Calu3 (cell line): ENCODE measurements around the gene CYP11A1. TPM values are rescaled to one million over a fixed set of nuclear protein-coding genes. Genes with fewer than 3 reads are reported as not detected.

ENCODE experiments used
- BruUV-seq: library from RNA; stranded (reverse); fragments of 400-500 nt; replicated peaks from 2 replicates; lab custom pipeline; 2021; lab: Mats Ljungman, UMichigan
- CTCF ChIA-PET: fragments of 300-600 bp; sonication (Branson Sonifier 250); formaldehyde crosslinking; loops from one replicate; lab custom pipeline; 2022; ENCODE audit warnings: antibody characterized with exemption; lab: Charles Lee
- DNase-seq: peaks from one replicate; pipeline ENCODE4 v3.0.0; 2022
- H3K27ac Mint-ChIP-seq: one replicate; pipeline ENCODE4 v1.8.0; 2022; ENCODE audit warnings: mixed read lengths; ENCODE audit not compliant: unreplicated experiment
- H3K27me3 Mint-ChIP-seq: one replicate; pipeline ENCODE4 v1.8.0; 2022; ENCODE audit warnings: mixed read lengths; ENCODE audit not compliant: unreplicated experiment
- H3K36me3 Mint-ChIP-seq: one replicate; pipeline ENCODE4 v1.8.0; 2022; ENCODE audit warnings: mild to moderate bottlenecking, moderate library complexity, mixed read lengths; ENCODE audit not compliant: insufficient read depth, unreplicated experiment
- H3K4me1 Mint-ChIP-seq: one replicate; pipeline ENCODE4 v1.8.0; 2022; ENCODE audit warnings: mild to moderate bottlenecking, low read depth, mixed read lengths; ENCODE audit not compliant: unreplicated experiment
- H3K4me3 Mint-ChIP-seq: one replicate; pipeline ENCODE4 v1.8.0; 2022; ENCODE audit warnings: mild to moderate bottlenecking, low read depth, moderate library complexity, mixed read lengths; ENCODE audit not compliant: unreplicated experiment
- H3K9me3 Mint-ChIP-seq: one replicate; pipeline ENCODE4 v1.8.0; 2022; ENCODE audit warnings: low read depth, mixed read lengths; ENCODE audit not compliant: unreplicated experiment
- intact Hi-C: fragments of 100-400 bp; cut with micrococcal nuclease; formaldehyde crosslinking; loops from one replicate; pipeline ENCODE4 v1.10.0; 2022; ENCODE audit not compliant: unreplicated experiment
- total RNA-seq: library from RNA; stranded (reverse); gene quantifications from 2 replicates; pipeline ENCODE4 v1.2.3, GENCODE V29; 2022
- TF ChIP-seq, protein P1 (sequence below): fragments of 200-600 bp; IDR thresholded peaks from one replicate; pipeline ENCODE4 v1.8.0; 2022; ENCODE audit warnings: antibody characterized with exemption; ENCODE audit not compliant: unreplicated experiment

CYP11A1 gene
- total RNA-seq, 1 experiment from 2014 or later: not detected

- BruUV-seq: no TSS peak
- intact Hi-C loops: no loop called here
- Mint-ChIP-seq H3K36me3 (no peaks in the 10 kb centered on the region), H3K27ac (no peak overlapping the region), H3K27me3 (peaks cover 66% of the 10 kb centered on the region), H3K4me1 (no peaks in the 10 kb centered on the region), H3K4me3 (no peak overlapping the region), H3K9me3 (no peaks in the 10 kb centered on the region)
- no peak for DNase-seq
- TF ChIP-seq, protein P1, sequence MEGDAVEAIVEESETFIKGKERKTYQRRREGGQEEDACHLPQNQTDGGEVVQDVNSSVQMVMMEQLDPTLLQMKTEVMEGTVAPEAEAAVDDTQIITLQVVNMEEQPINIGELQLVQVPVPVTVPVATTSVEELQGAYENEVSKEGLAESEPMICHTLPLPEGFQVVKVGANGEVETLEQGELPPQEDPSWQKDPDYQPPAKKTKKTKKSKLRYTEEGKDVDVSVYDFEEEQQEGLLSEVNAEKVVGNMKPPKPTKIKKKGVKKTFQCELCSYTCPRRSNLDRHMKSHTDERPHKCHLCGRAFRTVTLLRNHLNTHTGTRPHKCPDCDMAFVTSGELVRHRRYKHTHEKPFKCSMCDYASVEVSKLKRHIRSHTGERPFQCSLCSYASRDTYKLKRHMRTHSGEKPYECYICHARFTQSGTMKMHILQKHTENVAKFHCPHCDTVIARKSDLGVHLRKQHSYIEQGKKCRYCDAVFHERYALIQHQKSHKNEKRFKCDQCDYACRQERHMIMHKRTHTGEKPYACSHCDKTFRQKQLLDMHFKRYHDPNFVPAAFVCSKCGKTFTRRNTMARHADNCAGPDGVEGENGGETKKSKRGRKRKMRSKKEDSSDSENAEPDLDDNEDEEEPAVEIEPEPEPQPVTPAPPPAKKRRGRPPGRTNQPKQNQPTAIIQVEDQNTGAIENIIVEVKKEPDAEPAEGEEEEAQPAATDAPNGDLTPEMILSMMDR: no peak
- CTCF ChIA-PET: no interaction called here
Observed at GRCh38 chr15:74333662-74334061, 33.8 kb downstream of the CYP11A1 start.

- no TSS peak for BruUV-seq
- intact Hi-C loops: no loop called here
- Mint-ChIP-seq H3K4me1 (no peaks in the 10 kb centered on the region), H3K27me3 (peaks cover 71% of the 10 kb centered on the region), H3K27ac (no peak overlapping the region), H3K4me3 (no peak overlapping the region), H3K36me3 (no peaks in the 10 kb centered on the region), H3K9me3 (no peaks in the 10 kb centered on the region)
- CTCF ChIA-PET: no interaction called here
- TF ChIP-seq, protein P1: no peak
- no peak for DNase-seq
Observed at GRCh38 chr15:74333093-74333492, 34.4 kb downstream of the CYP11A1 start.

DNA sequence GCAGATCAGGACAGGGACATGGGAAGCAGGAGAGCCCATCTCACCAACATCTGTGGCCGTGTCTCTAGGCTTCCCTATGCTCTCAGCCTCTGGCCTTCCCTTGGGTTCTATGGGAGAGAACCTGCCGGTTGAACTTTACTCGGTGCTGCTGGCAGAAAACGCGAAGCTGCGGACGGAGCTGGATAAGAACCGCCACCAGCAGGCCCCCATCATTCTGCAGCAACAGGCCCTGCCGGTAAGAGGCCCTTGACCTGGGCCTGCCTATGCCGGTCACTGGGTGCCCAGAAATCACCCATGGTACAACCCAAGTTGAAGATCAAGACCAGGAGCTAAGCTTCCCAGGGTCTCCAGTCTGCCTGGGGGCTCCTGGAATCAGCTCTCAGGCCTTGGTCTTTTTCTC lies 34.8 kb downstream of the CYP11A1 start:
- TF ChIP-seq, protein P1: no peak

DNA sequence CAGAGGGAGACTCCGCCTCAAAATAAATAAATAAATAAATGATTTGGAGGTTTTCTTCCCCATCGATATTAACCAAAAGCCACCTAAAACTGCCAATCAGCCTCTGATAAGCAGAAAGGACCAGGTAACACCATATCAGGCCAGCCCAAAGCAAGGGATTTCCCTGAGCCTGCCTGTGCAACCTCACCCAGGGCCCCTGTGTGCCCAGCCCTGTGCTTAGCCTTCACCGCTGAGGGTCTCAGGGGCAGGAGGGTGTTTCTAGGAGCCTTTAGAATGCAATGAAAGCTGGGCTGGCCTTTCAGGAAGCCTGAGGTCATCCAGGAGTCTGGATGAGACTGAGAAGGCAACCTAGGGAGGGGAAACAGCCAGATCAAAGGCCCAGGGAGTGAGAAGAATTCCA lies 35.4 kb downstream of the CYP11A1 start:
- CTCF ChIA-PET: no interaction called here
- DNase-seq: no peak
- H3K27me3 Mint-ChIP-seq: peaks cover 80% of the 10 kb centered on the region
- H3K27ac Mint-ChIP-seq: no peak overlapping the region
- TF ChIP-seq, protein P1: no peak
- H3K4me1 Mint-ChIP-seq: no peaks in the 10 kb centered on the region
- no peak overlapping the region for H3K4me3 Mint-ChIP-seq
- no TSS peak for BruUV-seq
- intact Hi-C loops: no loop called here
- H3K9me3 Mint-ChIP-seq: no peaks in the 10 kb centered on the region
- H3K36me3 Mint-ChIP-seq: no peaks in the 10 kb centered on the region

More for the DNA sequence above, 34.8 kb downstream of the CYP11A1 start:
- H3K4me3 Mint-ChIP-seq: no peak overlapping the region
- peaks cover 76% of the 10 kb centered on the region for H3K27me3 Mint-ChIP-seq
- H3K27ac Mint-ChIP-seq: no peak overlapping the region
- no TSS peak for BruUV-seq
- no peaks in the 10 kb centered on the region for H3K9me3 Mint-ChIP-seq
- CTCF ChIA-PET: interaction anchor here (0.5 kb wide), 1 partner anchor 1463 kb away, joined by 4 read pairs; no protein-coding TSS in a partner anchor
- intact Hi-C loops: no loop called here
- no peak for DNase-seq
- H3K36me3 Mint-ChIP-seq: no peaks in the 10 kb centered on the region
- no peaks in the 10 kb centered on the region for H3K4me1 Mint-ChIP-seq
